DMS153 treated with DMSO at 0.1 percent for 48 hours (cell line): ENCODE results near the gene SUMF1.
A peak's percentile ranks its signal among the peaks of the same experiment; 100 is the strongest.

Experiments used
- DNase-seq: peaks from one replicate; lab custom pipeline; 2025; ENCODE audit not compliant: unreplicated experiment; lab: John Stamatoyannopoulos, UW

SUMF1 gene

DNA sequence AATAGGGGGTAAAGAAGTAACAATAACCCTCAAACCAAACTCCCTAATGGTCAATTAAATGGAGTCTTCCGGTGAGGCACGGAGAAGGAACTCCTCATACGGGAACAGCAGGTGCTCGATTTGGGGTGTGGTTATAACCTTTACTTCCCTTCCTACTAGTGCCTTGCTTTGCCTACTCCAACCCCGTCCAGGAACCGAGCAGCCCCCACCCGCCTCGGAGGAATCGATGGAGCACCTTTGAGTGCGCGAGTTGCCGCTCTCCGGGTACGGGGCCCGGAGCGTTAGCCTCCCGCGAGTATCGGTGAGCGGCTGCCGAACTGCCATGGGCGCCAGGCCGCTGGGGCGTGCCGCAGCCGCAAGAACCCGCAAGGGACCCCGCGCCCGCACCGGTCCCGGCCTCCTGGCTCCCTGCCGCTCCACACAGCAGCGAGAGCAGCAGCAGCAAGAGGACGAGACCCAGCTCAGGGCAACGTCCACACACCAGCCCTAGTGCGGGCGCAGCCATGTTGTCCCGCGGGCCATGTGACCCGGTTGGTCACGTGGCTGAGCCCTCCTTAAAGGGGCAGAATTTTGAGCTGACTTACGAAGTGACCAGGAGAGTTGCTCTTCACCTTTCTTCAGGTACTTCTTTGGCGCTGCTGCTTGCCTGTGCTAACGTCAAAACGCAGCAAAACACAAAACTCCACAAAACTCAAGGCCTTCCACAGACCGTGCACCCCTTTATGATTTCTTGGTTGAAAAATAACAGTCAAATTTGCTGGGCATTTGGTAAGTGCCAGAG, at the start of gene SUMF1:
SUMF1 (minus strand) TSS at position 529 of the 781 bp plus-strand sequence; CDS start at position 505, 24 bp downstream.
- DNase-seq = peak; percentile 1

DNA sequence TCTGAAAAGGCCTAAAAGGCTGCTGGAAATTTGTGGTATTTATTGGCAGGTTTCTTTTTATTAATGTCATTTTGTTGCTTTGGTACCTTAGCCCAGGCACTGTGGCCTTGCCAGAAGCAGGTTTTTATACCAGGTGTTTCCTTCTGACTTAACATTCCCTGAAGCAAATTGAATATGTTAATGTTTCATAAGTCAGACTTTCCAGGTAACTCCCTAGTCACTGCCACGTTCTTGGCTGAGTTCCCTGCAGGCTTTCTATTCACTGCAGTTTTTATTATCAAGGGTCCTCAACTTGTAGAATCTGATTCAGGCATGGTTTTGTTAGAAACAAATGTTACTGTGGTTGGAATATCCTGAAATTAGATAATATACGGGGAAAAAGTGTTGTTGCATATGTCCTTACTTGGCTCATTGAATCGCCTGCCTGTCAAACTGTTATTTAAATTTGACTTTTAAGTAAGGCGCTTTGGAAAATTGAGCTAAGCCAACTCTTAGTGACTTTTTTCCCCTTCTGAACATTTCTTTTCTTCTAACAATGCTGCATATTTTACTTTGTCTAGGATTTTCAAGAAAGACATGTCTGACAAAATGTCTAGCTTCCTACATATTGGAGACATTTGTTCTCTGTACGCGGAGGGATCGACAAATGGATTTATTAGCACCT, 49.0 kb upstream of the SUMF1 start:
- no peak for DNase-seq

DNA sequence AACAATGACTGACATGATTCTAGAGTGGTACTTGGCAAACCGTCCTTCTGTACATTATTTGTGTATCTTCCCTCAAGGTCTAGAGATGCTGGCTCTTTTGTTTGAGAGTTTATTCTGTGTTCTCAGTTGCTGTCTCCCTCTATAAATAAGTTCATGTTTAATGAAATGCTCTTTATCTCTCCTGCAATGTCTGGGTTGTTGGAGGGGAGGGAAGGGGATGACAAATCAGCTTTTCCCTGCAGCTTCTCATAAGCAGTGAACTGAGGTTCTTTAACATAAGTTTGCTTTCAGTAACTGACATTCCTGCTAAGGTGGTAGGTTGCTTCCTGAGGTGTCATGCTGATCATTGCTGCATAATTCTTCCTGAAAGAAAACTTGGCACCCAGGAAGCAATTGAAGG, 47.8 kb upstream of the SUMF1 start:
- no peak for DNase-seq

GRCh38 chr3:4514321-4514720, 47.3 kb upstream of the SUMF1 start:
- no peak for DNase-seq

- DNase-seq = no peak
Measured at GRCh38 chr3:4512895-4513616, 46.0 kb upstream of the SUMF1 start.

DNA sequence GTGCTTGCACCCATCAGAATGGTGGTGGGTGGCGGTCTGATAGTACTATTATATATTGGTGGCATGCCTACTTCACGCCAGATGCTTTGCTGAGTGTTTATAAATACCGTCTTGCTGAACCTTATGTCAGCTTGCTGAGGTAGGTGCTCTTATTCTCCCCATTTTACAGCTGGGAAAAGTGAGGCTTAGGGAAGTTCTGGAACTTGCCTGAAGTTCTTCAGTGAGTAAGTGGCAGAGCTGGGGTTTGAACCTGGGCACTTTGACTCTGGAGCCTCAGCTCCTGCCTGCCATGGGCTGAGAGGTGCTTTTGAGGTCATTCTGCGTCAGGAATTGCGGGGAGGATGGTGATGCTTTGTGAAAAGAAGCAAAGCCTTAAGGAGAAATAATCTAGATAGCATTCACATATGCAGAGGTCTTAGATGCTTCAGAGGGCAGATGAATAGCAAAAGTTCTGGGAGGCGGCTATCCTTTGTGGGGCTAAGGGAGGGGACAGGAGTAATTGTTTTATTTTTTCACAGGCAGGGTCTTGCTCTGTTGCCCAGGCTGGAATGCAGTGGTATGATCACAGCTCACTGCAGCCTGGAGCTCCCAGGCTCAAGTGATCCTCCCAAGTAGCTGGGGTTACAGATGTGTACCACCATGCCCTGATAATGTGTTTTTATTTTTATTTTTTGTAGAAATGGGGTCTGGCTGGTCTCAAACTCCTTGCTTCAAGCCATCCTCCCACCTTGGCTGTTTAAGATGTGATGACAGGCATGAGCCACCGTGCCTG, 44.6 kb upstream of the SUMF1 start:
- no peak for DNase-seq

DNA sequence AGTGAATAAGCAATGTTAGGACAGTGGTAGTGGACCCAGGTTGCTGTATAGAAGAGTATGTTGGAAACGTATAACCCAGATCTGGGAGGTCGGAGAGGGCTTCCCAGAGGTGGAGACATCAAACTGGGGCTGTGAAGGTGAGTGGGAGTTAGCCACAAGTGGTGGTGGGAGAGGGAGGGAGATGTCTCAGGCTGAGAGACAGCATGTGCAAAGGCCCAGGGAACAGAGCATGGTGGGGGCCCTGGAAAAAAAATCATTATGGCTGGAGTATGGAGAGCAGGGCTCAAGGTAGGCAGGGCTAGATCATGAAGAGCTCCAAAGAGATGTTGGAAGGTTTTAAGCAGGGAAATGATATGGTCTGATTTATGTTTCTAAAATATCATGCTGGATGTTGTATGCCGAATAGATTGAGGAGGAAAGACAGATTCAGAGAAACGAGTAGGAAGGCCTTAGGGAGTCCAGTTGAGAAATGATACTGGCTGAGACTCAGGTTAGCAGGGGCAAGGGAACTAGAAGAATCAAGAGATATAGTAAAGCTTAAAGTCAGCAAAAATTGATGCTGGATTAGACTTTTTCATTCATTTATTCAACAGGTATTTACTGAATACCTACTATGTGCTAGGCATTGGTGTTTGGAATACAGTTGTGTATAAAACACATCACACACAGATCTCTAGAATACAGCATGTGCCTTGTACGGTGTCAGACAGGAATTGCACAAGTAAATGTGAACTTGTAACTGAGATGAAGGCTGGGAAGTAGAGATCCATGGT, 43.1 kb upstream of the SUMF1 start:
- DNase-seq = no peak

GRCh38 chr3:4509043-4509442, 42.0 kb upstream of the SUMF1 start:
- DNase-seq = no peak

GRCh38 chr3:4508048-4508981, 41.2 kb upstream of the SUMF1 start:
- DNase-seq = no peak

DNA sequence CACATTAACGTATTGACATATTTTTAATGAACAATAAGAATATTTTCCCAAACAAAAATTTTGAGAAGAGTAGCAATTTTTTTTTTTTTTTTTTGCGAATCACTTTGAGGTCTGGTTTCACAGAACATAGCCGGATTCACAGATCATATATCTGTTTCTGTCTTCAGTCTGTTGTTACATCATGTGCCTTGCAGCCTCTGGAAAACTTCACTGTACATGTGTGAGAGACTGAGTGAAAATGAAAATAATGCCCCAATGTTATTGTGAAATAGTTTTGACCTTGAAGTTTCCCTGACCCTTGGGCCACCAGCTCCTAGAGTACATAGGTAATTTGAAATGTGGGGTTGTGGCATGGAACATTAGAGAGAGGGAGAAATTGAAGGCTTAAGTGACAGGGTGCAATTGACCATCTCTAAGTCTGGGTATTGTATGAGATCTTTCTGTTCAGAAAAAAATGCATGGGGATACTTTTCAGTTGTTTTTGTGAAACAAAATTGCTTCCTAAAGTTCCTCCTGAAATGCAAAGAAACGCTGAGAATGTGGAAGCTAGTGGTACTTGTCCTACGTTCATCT, 40.0 kb upstream of the SUMF1 start:
- DNase-seq = no peak

GRCh38 chr3:4506559-4507023, 39.5 kb upstream of the SUMF1 start:
- DNase-seq = no peak

GRCh38 chr3:4505688-4506558, 38.9 kb upstream of the SUMF1 start:
- DNase-seq = no peak

GRCh38 chr3:4504340-4505261, 37.5 kb upstream of the SUMF1 start:
- no peak for DNase-seq

DNA sequence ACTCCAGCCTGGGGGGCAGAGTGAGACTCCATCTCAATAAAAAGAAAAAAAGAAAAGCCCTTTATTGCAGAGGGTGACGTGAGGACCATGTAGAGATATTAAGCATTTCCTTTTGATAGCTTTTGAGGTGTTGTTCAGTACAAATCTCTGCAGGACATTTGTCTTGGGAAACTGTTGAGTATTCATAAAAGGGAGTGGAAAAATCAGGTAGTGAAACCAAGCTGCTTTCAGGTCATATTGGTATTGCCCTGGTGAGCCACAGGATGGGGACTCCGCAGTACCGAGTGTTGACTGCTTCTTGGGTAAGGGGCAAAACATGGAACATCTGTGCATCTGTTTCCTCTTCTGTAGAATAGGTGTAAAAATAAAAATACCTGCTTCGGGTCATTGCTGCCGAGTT, 36.0 kb upstream of the SUMF1 start:
- DNase-seq = no peak

- no peak for DNase-seq
Measured at GRCh38 chr3:4501927-4502326, 34.9 kb upstream of the SUMF1 start.

GRCh38 chr3:4501437-4501836, 34.4 kb upstream of the SUMF1 start:
- no peak for DNase-seq

- no peak for DNase-seq
Measured at GRCh38 chr3:4498446-4498845, 31.4 kb upstream of the SUMF1 start.
